Raji (cell line): ENCODE results near the gene TNFAIP3.

Experiments used
- POLR2A ChIP-seq: IDR thresholded peaks from 2 replicates; pipeline ENCODE4 v1.6.1; 2011; ENCODE audit warnings: low read depth, low read length, control low read depth; ENCODE audit not compliant: insufficient read depth

TNFAIP3 gene

DNA sequence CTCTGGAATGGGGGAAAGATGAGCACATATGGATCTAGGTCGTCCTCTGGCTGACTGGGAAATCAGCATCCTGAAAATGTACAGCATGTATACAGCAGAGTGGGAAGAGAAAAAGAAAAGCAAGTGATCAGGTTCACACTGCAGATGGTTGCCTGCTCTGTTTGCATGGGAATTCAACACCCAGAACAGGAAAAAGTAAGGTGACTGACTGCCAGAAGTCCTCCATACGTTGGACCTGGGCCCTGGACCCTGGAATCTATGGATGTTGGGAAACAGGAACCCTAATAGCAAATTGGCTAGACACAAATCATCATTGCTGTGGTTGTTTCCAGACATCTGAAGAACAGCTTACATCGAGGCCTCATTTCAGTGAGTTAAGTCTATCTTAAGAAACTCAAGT is 30.3 kb upstream of the TNFAIP3 start:
- TF ChIP-seq POLR2A, result no peak

DNA sequence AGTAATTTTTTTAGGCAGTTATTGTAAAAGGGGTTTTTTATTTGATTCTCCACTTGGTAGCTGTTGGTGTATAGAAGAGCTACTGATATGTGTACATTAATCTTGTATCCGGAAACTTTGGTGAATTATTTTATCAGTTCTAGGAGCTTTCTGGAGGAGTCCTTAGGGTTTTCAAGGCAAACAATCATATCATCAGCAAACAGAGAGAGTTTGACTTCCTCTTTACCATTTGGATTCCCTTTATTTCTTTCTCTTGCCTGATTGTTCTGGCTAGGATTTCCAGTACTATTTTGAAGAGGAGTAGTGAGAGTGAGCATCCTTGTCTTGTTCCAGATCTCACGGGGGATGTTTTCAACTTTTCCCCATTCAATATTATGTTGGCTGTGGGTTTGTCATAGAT is 28.0 kb upstream of the TNFAIP3 start:
- no peak for TF ChIP-seq POLR2A

DNA sequence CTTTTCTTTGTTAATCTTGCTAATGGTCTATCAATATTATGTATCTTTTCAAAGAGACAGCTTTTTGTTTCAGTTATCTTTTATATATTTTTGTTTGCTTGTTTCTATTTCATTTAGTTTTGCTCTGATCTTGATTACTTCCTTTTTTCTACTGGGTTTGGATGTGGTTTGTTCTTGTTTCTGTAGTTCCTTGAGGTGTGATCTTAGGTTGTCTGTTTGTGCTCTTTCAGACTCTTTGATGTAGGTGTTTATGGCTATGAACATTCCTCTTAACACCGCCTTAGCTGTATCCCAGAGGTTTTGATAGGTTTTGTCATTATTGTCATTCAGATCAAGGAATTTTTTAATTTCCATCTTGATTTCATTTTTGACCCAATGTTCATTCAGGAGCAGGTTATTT is 26.8 kb upstream of the TNFAIP3 start:
- no peak for TF ChIP-seq POLR2A

DNA sequence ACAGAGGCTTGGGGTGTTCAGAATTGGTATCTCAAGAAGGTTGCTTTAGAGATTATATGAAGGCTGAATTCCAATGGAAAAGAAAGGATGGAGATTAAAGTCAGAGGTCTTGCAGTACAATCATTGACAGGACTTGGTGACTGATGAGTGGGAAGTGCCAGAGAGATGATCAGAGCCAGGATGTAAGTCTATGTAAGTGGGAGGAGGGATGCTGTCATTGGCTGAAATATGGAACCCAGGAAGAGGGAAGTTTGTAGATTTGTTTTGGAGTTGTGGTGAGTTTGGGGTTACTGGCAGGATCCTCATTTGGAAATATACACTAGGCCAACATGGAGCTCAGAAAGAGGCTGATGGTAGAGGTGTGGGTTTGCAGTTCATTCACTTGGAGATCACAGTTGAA is 23.8 kb upstream of the TNFAIP3 start:
- TF ChIP-seq POLR2A, result no peak

DNA sequence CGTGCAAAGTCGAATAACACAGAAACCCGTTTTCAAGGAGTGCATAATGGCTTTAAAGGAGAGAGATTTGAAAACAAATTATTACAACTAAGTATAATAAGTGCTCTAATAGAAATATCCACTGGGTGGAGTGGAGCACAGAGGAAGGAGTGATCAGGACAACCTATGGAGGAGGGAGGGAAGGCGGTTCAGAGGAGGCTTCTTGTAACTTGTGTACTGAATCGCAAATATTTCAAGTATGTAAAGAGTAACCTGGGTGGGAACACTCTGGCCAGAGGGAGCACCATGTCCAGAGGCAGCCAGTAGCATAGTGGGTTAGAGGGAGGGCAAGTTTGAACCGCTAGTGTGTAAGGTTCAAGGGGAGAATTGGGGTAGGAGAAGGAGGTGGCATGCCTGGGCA is 21.6 kb upstream of the TNFAIP3 start:
- no peak for TF ChIP-seq POLR2A

DNA sequence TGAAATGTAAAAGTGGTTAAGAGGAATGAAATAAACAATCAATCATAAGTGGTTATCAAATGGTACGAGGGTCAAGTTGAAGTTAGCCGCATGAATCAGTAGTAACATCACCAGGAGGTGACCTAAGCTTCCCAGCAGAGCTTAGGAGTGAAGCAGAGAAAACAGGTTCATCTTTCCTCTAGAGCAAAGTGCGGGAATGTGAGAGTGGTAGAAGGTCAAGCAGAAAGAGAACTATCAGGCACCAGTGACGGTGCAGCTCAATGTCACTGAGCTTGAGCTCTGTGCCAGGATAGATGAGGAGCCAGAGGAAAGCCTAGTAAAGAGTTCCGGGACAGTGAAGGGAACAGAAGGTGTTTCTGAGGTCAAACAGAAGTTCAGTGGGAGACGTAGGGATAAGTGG is 20.8 kb upstream of the TNFAIP3 start:
- TF ChIP-seq POLR2A, result no peak

DNA sequence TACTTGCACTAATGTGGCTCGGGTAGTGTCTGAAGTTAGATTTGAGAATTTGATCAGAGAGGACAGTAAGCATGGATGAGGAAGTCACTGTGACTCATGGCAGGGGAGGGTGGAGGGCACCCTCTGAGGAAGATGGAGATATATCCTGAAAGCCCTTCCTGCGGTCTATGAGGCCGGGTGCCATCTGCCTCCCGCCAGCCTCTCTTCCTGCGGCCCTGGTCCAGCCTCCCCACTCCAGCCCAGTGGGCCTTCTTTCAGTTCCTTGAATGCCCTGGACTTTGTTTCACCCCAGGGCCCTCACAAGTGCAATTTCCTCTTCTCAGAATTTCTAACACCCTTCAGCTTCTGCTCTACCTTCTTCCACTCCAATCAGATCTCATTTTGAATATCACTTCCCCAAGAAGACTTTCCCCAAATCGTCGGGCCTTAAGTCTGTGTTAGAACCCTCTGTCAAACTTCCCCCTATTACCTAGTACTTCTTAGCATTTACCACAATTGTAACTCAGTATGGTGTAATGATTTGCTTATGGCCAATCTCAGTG is 20.2 kb upstream of the TNFAIP3 start:
- TF ChIP-seq POLR2A, result no peak

DNA sequence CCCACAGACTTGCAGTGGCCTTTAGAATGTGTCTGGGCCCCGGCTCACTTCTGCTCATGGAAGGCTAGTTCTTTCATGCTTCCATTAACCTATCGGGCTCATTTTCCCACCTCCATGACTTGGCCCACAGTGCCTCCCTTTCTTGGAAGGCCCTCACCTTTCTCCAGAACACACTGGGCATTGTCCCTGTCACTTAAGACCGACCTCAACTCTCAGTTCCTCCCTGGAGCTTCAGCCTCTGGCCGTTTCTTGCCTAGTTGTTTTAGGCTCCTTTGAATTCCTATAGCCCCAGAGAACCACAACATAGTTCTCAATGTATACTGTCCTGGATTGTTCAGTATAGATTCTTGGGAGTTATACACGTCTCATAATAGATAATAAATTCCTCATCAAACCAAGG is 19.3 kb upstream of the TNFAIP3 start:
- no peak for TF ChIP-seq POLR2A

DNA sequence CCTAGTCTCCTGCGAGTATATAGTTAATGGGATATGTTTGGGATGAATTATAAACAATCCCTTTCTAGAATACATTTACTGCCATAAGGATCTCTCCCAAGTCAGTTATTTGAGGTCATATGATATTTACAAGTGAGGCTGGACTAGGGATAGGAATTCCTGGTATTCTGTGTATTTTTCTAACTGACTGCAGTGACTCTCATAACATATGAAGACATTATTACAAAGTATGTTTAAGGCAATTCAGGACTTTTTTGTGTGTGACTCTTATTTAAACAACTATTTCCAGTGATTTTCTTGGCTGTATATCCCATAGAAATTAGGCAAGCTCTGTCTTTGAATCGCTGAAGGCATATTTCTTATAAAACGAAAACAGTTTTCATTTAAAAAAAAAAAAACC is 18.4 kb upstream of the TNFAIP3 start:
- TF ChIP-seq POLR2A, result no peak

DNA sequence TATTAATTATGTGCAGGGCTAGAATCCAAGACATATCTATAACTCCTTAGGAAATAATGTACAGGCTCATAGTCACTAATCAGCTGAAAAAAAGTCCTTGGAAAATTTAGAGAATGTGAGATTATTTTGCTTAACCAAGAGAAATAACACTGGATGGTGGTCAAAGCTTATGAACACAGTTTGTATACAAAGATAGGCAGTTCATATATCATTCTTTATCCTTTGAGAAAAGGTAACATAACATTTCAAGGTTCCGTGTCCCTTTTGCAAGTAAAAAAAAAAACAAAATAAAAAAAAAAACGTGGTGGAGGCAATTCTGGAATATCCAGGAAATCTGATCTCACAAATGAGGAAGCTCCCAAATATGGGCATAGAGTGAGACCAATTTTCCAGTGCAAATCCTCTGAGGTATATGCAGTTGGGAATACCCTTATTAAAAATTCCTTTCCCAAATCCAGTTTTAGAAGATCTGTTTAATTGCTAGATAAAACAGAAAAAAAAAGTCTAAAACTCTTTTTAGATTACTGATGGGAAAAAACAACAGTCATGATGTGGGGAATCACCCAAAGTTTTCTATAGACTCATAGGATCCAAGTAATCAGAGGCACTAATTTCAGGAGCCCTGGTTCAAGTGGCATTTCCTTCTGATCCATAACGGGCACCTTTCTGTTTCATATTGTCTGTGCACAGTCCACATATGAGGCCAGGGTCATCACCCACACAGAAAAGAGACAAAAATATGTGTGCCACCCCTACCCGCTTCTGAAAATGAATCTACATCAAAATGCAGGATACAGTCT is 17.7 kb upstream of the TNFAIP3 start:
- TF ChIP-seq POLR2A, result no peak

DNA sequence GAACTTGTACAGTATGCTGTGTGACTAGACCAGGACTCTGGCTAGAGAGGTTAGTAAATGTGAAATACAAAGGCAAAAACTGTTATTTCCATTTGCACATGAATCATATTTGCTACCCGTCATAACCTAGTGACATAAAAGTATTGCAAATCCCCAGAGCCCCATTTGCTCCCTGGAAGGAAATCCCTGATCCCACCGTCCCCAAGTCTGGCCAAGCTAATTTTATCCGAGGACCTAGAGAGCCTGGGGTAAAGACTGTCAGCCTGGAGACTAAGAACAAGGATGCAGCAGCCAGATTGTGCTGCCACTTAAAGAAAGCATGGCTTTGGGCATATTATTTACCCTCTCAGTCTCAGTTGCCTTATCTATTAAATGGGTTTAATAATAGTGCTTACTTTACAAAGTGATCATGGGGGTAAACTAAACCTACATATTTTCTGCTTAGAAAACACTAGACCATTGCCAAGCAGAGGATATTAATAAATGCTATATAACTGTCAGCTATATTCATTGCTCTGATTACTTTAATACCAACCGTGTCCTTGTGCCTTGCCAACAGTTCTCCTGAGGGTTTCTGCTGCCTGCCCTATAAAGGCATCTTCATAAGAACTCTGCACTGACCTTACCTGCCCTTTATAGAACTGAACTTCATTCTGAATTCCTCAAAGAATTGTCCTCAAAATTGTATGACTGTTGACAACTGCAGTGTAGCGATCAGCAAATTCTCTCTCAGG is 16.9 kb upstream of the TNFAIP3 start:
- no peak for TF ChIP-seq POLR2A

DNA sequence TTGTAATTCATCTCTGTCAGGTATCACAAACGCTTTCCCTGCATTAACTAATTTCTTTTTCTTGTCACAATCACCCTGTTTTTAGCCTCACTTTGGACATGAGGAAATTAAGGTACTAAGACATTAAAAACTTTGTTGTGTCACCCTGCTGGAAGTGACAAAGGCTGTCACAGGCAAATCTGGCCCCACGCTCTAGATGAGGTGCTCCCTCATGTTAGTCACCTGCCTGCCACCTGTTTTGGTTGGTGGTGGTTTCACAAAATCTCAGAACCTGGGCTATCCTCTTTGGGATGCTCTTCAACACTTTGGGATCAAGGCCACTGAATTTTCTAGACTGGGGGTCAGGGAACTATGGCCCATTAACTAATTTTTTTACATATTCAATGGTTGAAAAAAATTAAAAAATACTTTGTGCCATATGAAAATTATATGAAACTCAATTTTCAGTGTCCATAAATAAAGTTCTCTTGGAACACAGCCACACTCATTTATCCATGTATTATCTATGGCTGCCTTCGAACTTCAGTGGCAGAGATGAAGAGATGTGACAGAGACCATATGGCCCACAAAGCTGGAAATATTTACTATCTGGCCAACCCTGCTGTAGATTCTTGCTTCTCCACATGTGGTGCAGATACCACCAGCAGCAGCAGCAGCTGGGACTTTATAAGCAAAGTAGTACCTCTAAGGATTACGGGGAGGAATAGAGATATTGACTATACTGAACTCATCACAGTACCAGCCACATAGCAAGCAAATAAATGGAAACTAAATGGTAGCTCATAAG is 16.1 kb upstream of the TNFAIP3 start:
- TF ChIP-seq POLR2A, result no peak

DNA sequence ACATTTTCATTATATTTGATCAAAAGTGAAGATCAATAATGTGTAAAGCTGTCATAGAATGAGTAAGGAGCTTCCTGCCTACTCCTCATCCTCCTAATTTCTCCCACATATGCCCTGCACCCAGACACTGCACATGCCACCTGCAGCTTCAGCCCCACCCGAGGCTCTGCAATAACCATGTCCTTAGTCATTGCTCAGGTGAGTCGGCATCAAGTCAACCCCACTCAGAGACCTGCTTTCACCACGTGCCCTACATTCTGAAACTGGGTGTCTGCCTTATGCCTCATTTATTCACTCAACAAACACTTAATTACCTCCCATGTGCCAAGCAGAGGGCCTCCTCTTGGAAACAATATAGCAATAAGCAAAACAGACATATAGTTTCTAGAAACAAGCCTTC is 15.4 kb upstream of the TNFAIP3 start:
- TF ChIP-seq POLR2A, result no peak

DNA sequence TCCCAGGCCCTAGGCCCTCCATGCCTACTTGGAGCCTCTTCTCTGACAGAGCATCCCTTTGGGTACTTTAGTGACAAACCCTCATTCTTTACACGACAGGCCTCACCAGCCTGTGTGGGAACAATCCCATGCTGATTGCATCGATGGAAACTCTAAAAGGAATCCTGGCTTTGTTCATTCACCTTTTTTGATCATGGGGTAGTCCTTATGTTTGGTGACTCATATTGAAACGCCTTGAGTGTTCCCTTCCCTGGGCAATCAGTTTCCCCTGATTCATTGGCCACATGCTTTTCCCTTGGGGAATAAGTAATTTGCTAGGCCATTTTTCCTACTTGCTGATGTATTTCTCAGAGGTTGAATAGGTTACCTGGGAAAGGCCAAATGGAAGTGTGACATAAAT is 14.7 kb upstream of the TNFAIP3 start:
- TF ChIP-seq POLR2A, result no peak

DNA sequence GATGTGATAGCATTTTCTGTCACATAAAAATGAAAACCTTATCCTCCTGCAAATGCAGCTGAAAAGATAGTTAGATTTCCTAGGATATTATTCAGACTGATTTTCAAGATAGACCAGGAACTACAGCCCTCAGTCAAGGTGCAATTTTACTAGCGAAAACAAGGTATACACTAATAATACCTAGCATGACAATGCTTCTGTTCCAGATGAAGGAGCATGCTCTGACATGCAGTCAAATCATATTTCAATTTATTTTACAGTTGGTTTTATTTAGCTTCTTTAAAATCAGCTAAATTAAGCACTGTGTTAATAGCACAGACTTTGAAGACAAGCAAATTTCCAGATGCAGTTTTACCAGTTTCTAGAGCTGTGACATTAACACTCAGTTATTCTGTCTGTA is 14.2 kb upstream of the TNFAIP3 start:
- TF ChIP-seq POLR2A, result no peak

DNA sequence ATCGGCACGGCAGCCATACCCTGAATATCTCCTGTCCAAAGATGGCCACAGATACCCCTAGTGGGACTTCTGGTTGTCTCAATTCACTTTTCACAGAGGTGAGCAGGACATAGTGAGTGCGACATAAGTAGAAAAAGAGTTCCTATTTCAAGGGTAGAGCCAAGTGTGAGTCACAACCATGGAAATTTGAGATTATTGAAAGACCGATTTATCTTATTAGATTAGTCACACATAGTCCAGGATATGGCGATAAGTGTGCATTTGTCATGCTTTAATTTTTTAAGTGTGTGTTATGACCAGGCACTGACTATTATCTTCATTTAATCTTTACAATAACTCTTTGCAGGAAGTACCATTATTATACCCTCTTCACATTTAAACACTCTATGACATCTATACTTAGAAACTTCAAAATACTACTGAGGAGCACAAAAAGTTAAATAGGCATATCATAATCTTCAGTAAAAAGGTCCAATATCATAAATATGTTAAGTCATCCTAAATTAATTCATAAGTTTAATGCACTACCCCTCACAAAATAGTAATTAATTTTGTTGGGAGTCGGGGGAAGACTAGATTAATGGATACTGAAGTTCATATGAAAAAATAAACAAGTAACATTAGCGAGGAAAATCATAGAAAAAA is 13.4 kb upstream of the TNFAIP3 start:
- TF ChIP-seq POLR2A, result no peak
